H9 (cell line): ENCODE results near the gene CD300C. TPM values are rescaled to one million over a fixed set of nuclear protein-coding genes. Genes with fewer than 3 reads are reported as not detected.
A peak's percentile ranks its signal among the peaks of the same experiment; 100 is the strongest.

Source experiments
- DNase-seq: peaks from one replicate; pipeline ENCODE4 v3.0.0-alpha.2; 2017
- H2AFZ ChIP-seq: one replicate; pipeline ENCODE4 v1.6.1; 2013; ENCODE audit warnings: mild to moderate bottlenecking, low read length, control low read depth, moderate library complexity
- H2AK5ac ChIP-seq: 2 replicates; pipeline ENCODE4 v1.6.1; 2013; ENCODE audit warnings: low read length, control low read depth, mixed read lengths; ENCODE audit not compliant: insufficient read length
- H2BK120ac ChIP-seq: one replicate; pipeline ENCODE4 v1.6.1; 2013; ENCODE audit warnings: low read depth, mild to moderate bottlenecking, low read length, control low read depth, inconsistent platforms; ENCODE audit not compliant: poor library complexity, severe bottlenecking
- H2BK12ac ChIP-seq: 2 replicates; pipeline ENCODE4 v1.6.1; 2013; ENCODE audit warnings: low read length, control low read depth, mixed read lengths, low read depth; ENCODE audit not compliant: insufficient read length
- H2BK15ac ChIP-seq: 2 replicates; pipeline ENCODE4 v1.6.1; 2013; ENCODE audit warnings: low read depth, low read length, control low read depth
- H2BK20ac ChIP-seq: one replicate; pipeline ENCODE4 v1.6.1; 2013; ENCODE audit warnings: low read depth, mild to moderate bottlenecking, low read length, control low read depth, inconsistent platforms; ENCODE audit not compliant: poor library complexity, severe bottlenecking
- H2BK5ac ChIP-seq: 2 replicates; pipeline ENCODE4 v1.6.1; 2013; ENCODE audit warnings: low read length, control low read depth, mixed read lengths; ENCODE audit not compliant: insufficient read length
- H3K14ac ChIP-seq: 2 replicates; pipeline ENCODE4 v1.6.1; 2013; ENCODE audit warnings: low read length, control low read depth; ENCODE audit not compliant: insufficient read depth
- H3K18ac ChIP-seq: 2 replicates; pipeline ENCODE4 v1.6.1; 2013; ENCODE audit warnings: low read depth, mild to moderate bottlenecking, mixed read lengths, low read length, control low read depth; ENCODE audit not compliant: insufficient read length
- H3K23ac ChIP-seq: 2 replicates; pipeline ENCODE4 v1.6.1; 2013; ENCODE audit warnings: low read length, control low read depth, mixed read lengths, low read depth; ENCODE audit not compliant: insufficient read length
- H3K23me2 ChIP-seq: 2 replicates; pipeline ENCODE4 v1.6.1; 2013; ENCODE audit warnings: low read depth, mild to moderate bottlenecking, mixed read lengths, low read length, control low read depth; ENCODE audit not compliant: insufficient read length, poor library complexity, severe bottlenecking
- H3K27ac ChIP-seq: 2 replicates; pipeline ENCODE4 v1.5.1; 2013; ENCODE audit warnings: low read length, control low read depth, mixed read lengths, low read depth; ENCODE audit not compliant: insufficient read length
- H3K27me3 ChIP-seq: 2 replicates; pipeline ENCODE4 v1.6.1; 2013; ENCODE audit warnings: low read length, control low read depth, inconsistent platforms; ENCODE audit not compliant: insufficient read depth
- H3K4ac ChIP-seq: 2 replicates; pipeline ENCODE4 v1.6.1; 2013; ENCODE audit warnings: low read depth, mild to moderate bottlenecking, control low read depth, inconsistent platforms, low read length, moderate library complexity
- H3K4me1 ChIP-seq: 2 replicates; pipeline ENCODE4 v1.6.1; 2013; ENCODE audit warnings: low read length, control low read depth, inconsistent platforms; ENCODE audit not compliant: insufficient read depth
- H3K4me2 ChIP-seq: 2 replicates; pipeline ENCODE4 v1.6.1; 2013; ENCODE audit warnings: low read length, control low read depth, mixed read lengths; ENCODE audit not compliant: insufficient read length, insufficient read depth
- H3K56ac ChIP-seq: 2 replicates; pipeline ENCODE4 v1.6.1; 2013; ENCODE audit warnings: low read depth, mild to moderate bottlenecking, mixed read lengths, low read length, control low read depth; ENCODE audit not compliant: insufficient read length
- H3K79me1 ChIP-seq: 2 replicates; pipeline ENCODE4 v1.6.1; 2013; ENCODE audit warnings: low read depth, mild to moderate bottlenecking, moderate library complexity, low read length, control low read depth, inconsistent platforms; ENCODE audit not compliant: insufficient read depth, poor library complexity, severe bottlenecking
- H3K79me2 ChIP-seq: 2 replicates; pipeline ENCODE4 v1.6.1; 2013; ENCODE audit warnings: low read length, control low read depth, inconsistent platforms; ENCODE audit not compliant: insufficient read depth
- H3K9ac ChIP-seq: 2 replicates; pipeline ENCODE4 v1.6.1; 2013; ENCODE audit warnings: low read length, control low read depth, mixed read lengths; ENCODE audit not compliant: insufficient read length; ENCODE audit errors: extremely low read depth
- H3K9me3 ChIP-seq: one replicate; pipeline ENCODE4 v1.6.1; 2013; ENCODE audit warnings: low read depth, low read length, inconsistent platforms; ENCODE audit not compliant: control insufficient read depth
- H3T11ph ChIP-seq: one replicate; pipeline ENCODE4 v1.6.1; 2013; ENCODE audit warnings: mild to moderate bottlenecking, low read length, control low read depth, inconsistent platforms
- H4K20me1 ChIP-seq: one replicate; pipeline ENCODE4 v1.6.1; 2013; ENCODE audit not compliant: control insufficient read depth, insufficient read length, insufficient read depth
- H4K5ac ChIP-seq: 2 replicates; pipeline ENCODE4 v1.6.1; 2013; ENCODE audit warnings: low read depth, mild to moderate bottlenecking, mixed read lengths, low read length, control low read depth; ENCODE audit not compliant: insufficient read length
- H4K8ac ChIP-seq: replicated peaks from 2 replicates; pipeline ENCODE4 v1.6.1; 2013; ENCODE audit warnings: low read length, control low read depth, mixed read lengths, low read depth; ENCODE audit not compliant: insufficient read length
- H4K91ac ChIP-seq: 2 replicates; pipeline ENCODE4 v1.6.1; 2013; ENCODE audit warnings: low read depth, mild to moderate bottlenecking, moderate library complexity, mixed read lengths, low read length, control low read depth; ENCODE audit not compliant: insufficient read length
- H3K27ac Mint-ChIP-seq, 3 experiments: 2 replicates in 2 of 3; 3 replicates in 1 of 3; pipeline ENCODE4 v1.8.0; 2020 to 2021; ENCODE audit warnings: mixed read lengths in 3 of 3, mild to moderate bottlenecking in 1 of 3, moderate library complexity in 1 of 3
- H3K27me3 Mint-ChIP-seq: 2 replicates; pipeline ENCODE4 v1.8.0; 2021; ENCODE audit warnings: low read depth, mild to moderate bottlenecking, moderate library complexity, mixed read lengths
- H3K36me3 Mint-ChIP-seq, 3 experiments: 2 replicates in 2 of 3; 3 replicates in 1 of 3; pipeline ENCODE4 v1.8.0; 2020 to 2021; ENCODE audit warnings: low read depth in 3 of 3, mixed read lengths in 3 of 3; ENCODE audit not compliant: insufficient read depth in 1 of 3
- H3K4me1 Mint-ChIP-seq, 2 experiments: 2 replicates each; pipeline ENCODE4 v1.8.0; 2020; ENCODE audit warnings: mixed read lengths in 2 of 2
- H3K4me3 Mint-ChIP-seq, 2 experiments: 2 replicates in 1 of 2; 3 replicates in 1 of 2; pipeline ENCODE4 v1.8.0; 2020 to 2021; ENCODE audit warnings: mild to moderate bottlenecking in 2 of 2, mixed read lengths in 2 of 2, moderate library complexity in 1 of 2
- H3K9me3 Mint-ChIP-seq, 2 experiments: 2 replicates in 1 of 2; 3 replicates in 1 of 2; pipeline ENCODE4 v1.8.0; 2020; ENCODE audit warnings: mild to moderate bottlenecking in 2 of 2, mixed read lengths in 2 of 2, moderate library complexity in 1 of 2
- CTCF ChIP-seq: fragments of 200-600 bp; sonication (generic); conservative IDR thresholded peaks from 3 replicates; pipeline ENCODE4 v1.8.0; 2021; ENCODE audit warnings: antibody characterized with exemption, mild to moderate bottlenecking
- WGBS: extraction: QIAGEN DNeasy Blood & Tissue Kit; methylation state at CpG from one replicate; pipeline ENCODE4 v1.1.7; 2013; ENCODE audit warnings: missing lambda C conversion rate, low lambda C conversion rate, mixed read lengths; ENCODE audit not compliant: insufficient read length; ENCODE audit errors: extremely low coverage; 5-methylcytosine and 5-hydroxymethylcytosine counted together
- total RNA-seq: library from RNA; stranded (reverse); gene quantifications from 2 replicates; pipeline ENCODE4 v1.2.1, GENCODE V29; 2021

Gene CD300C
- total RNA-seq, 1 experiment from 2014 or later, result not detected

- Mint-ChIP-seq H3K4me1 (peaks cover 4 to 6% of the 10 kb centered on the region in 2 experiments; a peak in 3 of 4 replicates), H3K36me3 (no peaks in the 10 kb centered on the region; a peak in 1 of 7 replicates), H3K9me3 (peaks cover 0 to 6% of the 10 kb centered on the region in 2 experiments; a peak in 3 of 5 replicates), H3K4me3 (no peak overlapping the region), H3K27ac (no peak overlapping the region; a peak in 1 of 7 replicates), H3K27me3 (peaks cover 75% of the 10 kb centered on the region)
- Histone ChIP-seq H2BK12ac (no peak overlapping the region), H2AFZ (no peak overlapping the region), H3K9ac (no peak overlapping the region), H2BK15ac (no peak overlapping the region), H3K23me2 (no peaks in the 10 kb centered on the region), H3K79me2 (no peaks in the 10 kb centered on the region), H3K4me2 (no peak overlapping the region), H3K9me3 (no peaks in the 10 kb centered on the region), H3K14ac (no peak overlapping the region), H2AK5ac (no peak overlapping the region), H4K91ac (no peak overlapping the region), H2BK5ac (no peak overlapping the region), H3K4ac (no peak overlapping the region), H3K23ac (no peak overlapping the region), H3K18ac (no peak overlapping the region), H3K4me1 (peaks cover 2% of the 10 kb centered on the region), H4K20me1 (no peaks in the 10 kb centered on the region), H4K8ac (no peak overlapping the region), H2BK20ac (no peak overlapping the region), H2BK120ac (no peak overlapping the region), H3K56ac (no peak overlapping the region), H3K79me1 (no peaks in the 10 kb centered on the region), H3K27me3 (no peaks in the 10 kb centered on the region; the same call in 1 of the 2 replicates), H4K5ac (no peak overlapping the region), H3K27ac (no peak overlapping the region), H3T11ph (no peak overlapping the region)
- WGBS, result no CpG with 5 or more reads among the region's 5 CpGs
- no peak for TF ChIP-seq CTCF
- DNase-seq, result peak; percentile 12
Observed at GRCh38 chr17:74527081-74527480, 18.8 kb downstream of the CD300C start.
